ENCODE results near the gene COMMD2.

DNA sequence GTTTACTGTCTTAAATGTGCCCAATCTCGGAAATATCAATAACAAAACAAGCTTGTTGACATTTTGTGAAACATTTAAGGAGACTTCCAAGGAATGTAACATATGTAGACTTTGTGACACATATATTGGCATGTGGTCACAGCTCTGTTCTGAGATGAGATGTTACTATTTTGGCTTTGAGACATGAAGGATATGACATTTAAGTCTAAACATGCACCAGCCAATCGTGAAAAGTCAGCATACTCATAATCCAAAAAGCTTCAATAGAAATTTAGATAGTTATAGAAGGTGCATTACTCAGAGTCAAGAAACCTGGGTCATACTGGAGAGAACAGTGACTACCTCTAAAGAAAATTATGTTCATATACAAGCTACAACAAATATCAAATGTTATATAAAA lies 13.4 kb downstream of the COMMD2 start:
- TF ChIP-seq, protein P1, sequence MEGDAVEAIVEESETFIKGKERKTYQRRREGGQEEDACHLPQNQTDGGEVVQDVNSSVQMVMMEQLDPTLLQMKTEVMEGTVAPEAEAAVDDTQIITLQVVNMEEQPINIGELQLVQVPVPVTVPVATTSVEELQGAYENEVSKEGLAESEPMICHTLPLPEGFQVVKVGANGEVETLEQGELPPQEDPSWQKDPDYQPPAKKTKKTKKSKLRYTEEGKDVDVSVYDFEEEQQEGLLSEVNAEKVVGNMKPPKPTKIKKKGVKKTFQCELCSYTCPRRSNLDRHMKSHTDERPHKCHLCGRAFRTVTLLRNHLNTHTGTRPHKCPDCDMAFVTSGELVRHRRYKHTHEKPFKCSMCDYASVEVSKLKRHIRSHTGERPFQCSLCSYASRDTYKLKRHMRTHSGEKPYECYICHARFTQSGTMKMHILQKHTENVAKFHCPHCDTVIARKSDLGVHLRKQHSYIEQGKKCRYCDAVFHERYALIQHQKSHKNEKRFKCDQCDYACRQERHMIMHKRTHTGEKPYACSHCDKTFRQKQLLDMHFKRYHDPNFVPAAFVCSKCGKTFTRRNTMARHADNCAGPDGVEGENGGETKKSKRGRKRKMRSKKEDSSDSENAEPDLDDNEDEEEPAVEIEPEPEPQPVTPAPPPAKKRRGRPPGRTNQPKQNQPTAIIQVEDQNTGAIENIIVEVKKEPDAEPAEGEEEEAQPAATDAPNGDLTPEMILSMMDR (conservative IDR thresholded peaks at IDR 0.05; ENCODE audit: low read depth, low read length) = no peak
- TF ChIP-seq BHLHE40 (IDR thresholded peaks at IDR 0.05; ENCODE audit: low read depth, low read length) (no peak), MAZ (IDR thresholded peaks at IDR 0.05; ENCODE audit: borderline replicate concordance, low read depth, low read length) (no peak), RFX5 (IDR thresholded peaks at IDR 0.05; ENCODE audit: low read depth, low read length) (no peak)
- TF ChIP-seq, protein P2, sequence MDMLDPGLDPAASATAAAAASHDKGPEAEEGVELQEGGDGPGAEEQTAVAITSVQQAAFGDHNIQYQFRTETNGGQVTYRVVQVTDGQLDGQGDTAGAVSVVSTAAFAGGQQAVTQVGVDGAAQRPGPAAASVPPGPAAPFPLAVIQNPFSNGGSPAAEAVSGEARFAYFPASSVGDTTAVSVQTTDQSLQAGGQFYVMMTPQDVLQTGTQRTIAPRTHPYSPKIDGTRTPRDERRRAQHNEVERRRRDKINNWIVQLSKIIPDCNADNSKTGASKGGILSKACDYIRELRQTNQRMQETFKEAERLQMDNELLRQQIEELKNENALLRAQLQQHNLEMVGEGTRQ (IDR thresholded peaks at IDR 0.05; ENCODE audit: low read depth, low read length) = no peak

Measured in IMR-90 (cell line).